SK-N-SH (cell line): ENCODE measurements around the gene BCAN. TPM values are rescaled to one million over a fixed set of nuclear protein-coding genes. Genes with fewer than 3 reads are reported as not detected.

Source experiments
- CTCF ChIA-PET: fragments of 300-600, 350-600 bp; formaldehyde crosslinking; extraction: SDS; loops from one replicate; lab custom pipeline; 2021; lab: Yijun Ruan, JAX
- POLR2A ChIA-PET: fragments of 350-600 bp; sonication (Branson Sonifier 250); formaldehyde crosslinking; extraction: SDS; loops from one replicate; lab custom pipeline; 2020; ENCODE audit warnings: antibody characterized with exemption, inconsistent platforms; lab: Yijun Ruan, JAX
- DNase-seq: peaks from one replicate; pipeline ENCODE4 v3.0.0; 2012
- H2AFZ ChIP-seq: fragments of 200-600 bp; sonication (generic); 2 replicates; pipeline ENCODE4 v1.8.1; 2016; ENCODE audit warnings: antibody characterized with exemption, mild to moderate bottlenecking, low read depth
- H3F3A ChIP-seq: fragments of 200-600 bp; sonication (generic); replicated peaks from 2 replicates; pipeline ENCODE3; 2016; ENCODE audit warnings: antibody characterized with exemption, mild to moderate bottlenecking; ENCODE audit not compliant: insufficient read depth
- H3K27ac ChIP-seq, 2 experiments: fragments of 200-500 bp in 1 of 2; fragments of 200-600 bp in 1 of 2; sonication (Bioruptor generic) in 1 of 2; sonication (generic), shearing (Covaris generic) in 1 of 2; 2 replicates each; pipeline versions ENCODE4 v1.5.1 to v1.6.1; 2014 to 2016; ENCODE audit warnings: low read depth in 2 of 2, inconsistent platforms in 1 of 2, low read length in 1 of 2, mild to moderate bottlenecking in 1 of 2, mixed read lengths in 1 of 2
- H3K27me3 ChIP-seq: fragments of 200-600 bp; sonication (generic), shearing (Covaris generic); 2 replicates; pipeline ENCODE4 v1.6.1; 2016; ENCODE audit warnings: mixed run types; ENCODE audit not compliant: insufficient read depth
- H3K36me3 ChIP-seq, 2 experiments: fragments of 200-500 bp in 1 of 2; fragments of 200-600 bp in 1 of 2; sonication (Bioruptor generic) in 1 of 2; sonication (generic) in 1 of 2; replicated peaks in 1 of 2; 2 replicates each; pipeline versions ENCODE3 to v1.5.1; 2014 to 2016; ENCODE audit warnings: low read length in 1 of 2, mild to moderate bottlenecking in 1 of 2; ENCODE audit not compliant: insufficient read depth in 2 of 2, control insufficient read depth in 1 of 2
- H3K4me1 ChIP-seq, 2 experiments: fragments of 200-500 bp in 1 of 2; fragments of 200-600 bp in 1 of 2; sonication (Bioruptor generic) in 1 of 2; sonication (generic), shearing (Covaris generic) in 1 of 2; 2 replicates each; pipeline versions ENCODE4 v1.5.1 to v1.6.1; 2014 to 2016; ENCODE audit warnings: low read depth in 1 of 2, low read length in 1 of 2, mixed run types in 1 of 2; ENCODE audit not compliant: insufficient read depth in 2 of 2, control insufficient read depth in 1 of 2
- H3K4me2 ChIP-seq: fragments of 200-600 bp; sonication (generic), shearing (Covaris generic); 2 replicates; pipeline ENCODE4 v1.6.1; 2017; ENCODE audit warnings: mixed run types
- H3K4me3 ChIP-seq, 2 experiments: fragments of 200-500 bp in 1 of 2; fragments of 200-600 bp in 1 of 2; sonication (Bioruptor generic) in 1 of 2; sonication (generic), shearing (Covaris generic) in 1 of 2; 2 replicates each; pipeline versions ENCODE4 v1.5.1 to v1.8.1; 2014 to 2016; ENCODE audit warnings: low read depth in 2 of 2, inconsistent platforms in 1 of 2, low read length in 1 of 2, mild to moderate bottlenecking in 1 of 2, mixed read lengths in 1 of 2, moderate library complexity in 1 of 2
- H3K79me2 ChIP-seq: fragments of 200-600 bp; sonication (generic); 2 replicates; pipeline ENCODE4 v1.8.1; 2017; ENCODE audit warnings: mild to moderate bottlenecking; ENCODE audit not compliant: insufficient read depth
- H3K9ac ChIP-seq: fragments of 200-600 bp; sonication (generic); 2 replicates; pipeline ENCODE4 v1.6.1; 2017; ENCODE audit warnings: mixed run types
- H3K9me2 ChIP-seq: fragments of 200-600 bp; sonication (generic); 2 replicates; pipeline ENCODE4 v1.6.1; 2017; ENCODE audit warnings: mixed run types
- H3K9me3 ChIP-seq: fragments of 200-600 bp; sonication (generic); 2 replicates; pipeline ENCODE4 v1.6.1; 2017; ENCODE audit warnings: mixed run types, mild to moderate bottlenecking, moderate library complexity
- H4K20me1 ChIP-seq: fragments of 200-600 bp; sonication (generic); 2 replicates; pipeline ENCODE4 v1.6.1; 2017; ENCODE audit warnings: mild to moderate bottlenecking, mixed run types; ENCODE audit not compliant: insufficient read depth
- CHD2 ChIP-seq: fragments of 150-350 bp; IDR thresholded peaks from 2 replicates; pipeline ENCODE4 v1.6.1; 2018; ENCODE audit warnings: low read length; ENCODE audit not compliant: partially characterized antibody
- CTCF ChIP-seq: fragments of 200-600 bp; sonication (generic); IDR thresholded peaks from 2 replicates; pipeline ENCODE4 v1.6.1; 2017; ENCODE audit warnings: antibody characterized with exemption, mild to moderate bottlenecking, moderate library complexity
- ELF1 ChIP-seq: IDR thresholded peaks from 2 replicates; pipeline ENCODE4 v1.4.0; 2012
- EP300 ChIP-seq, 2 experiments: IDR thresholded peaks; 2 replicates each; pipeline versions ENCODE4 v1.4.0 to v1.6.1; 2012; ENCODE audit warnings: borderline replicate concordance in 1 of 2, low read depth in 1 of 2, low read length in 1 of 2
- FOXJ3 ChIP-seq: sonication (generic); formaldehyde crosslinking; IDR thresholded peaks from 2 replicates; pipeline ENCODE4 v1.5.1; 2020; ENCODE audit warnings: mild to moderate bottlenecking, missing genetic modification reagents
- FOXM1 ChIP-seq: IDR thresholded peaks from 2 replicates; pipeline ENCODE4 v1.4.0; 2012; ENCODE audit warnings: low read depth, mild to moderate bottlenecking
- GABPA ChIP-seq: IDR thresholded peaks from 2 replicates; pipeline ENCODE4 v1.4.0; 2012; ENCODE audit warnings: low read depth, mild to moderate bottlenecking
- NFIC ChIP-seq: IDR thresholded peaks from 2 replicates; pipeline ENCODE4 v1.4.0; 2012; ENCODE audit warnings: borderline replicate concordance
- POLR2AphosphoS5 ChIP-seq: IDR thresholded peaks from 2 replicates; pipeline ENCODE4 v1.6.1; 2012; ENCODE audit warnings: low read depth, low read length
- RAD21 ChIP-seq: IDR thresholded peaks from 2 replicates; pipeline ENCODE4 v1.6.1; 2012; ENCODE audit warnings: mild to moderate bottlenecking, low read length
- SIN3A ChIP-seq: IDR thresholded peaks from 2 replicates; pipeline ENCODE4 v1.6.1; 2012; ENCODE audit warnings: low read depth, mild to moderate bottlenecking, low read length, moderate library complexity, borderline replicate concordance
- SMC3 ChIP-seq: IDR thresholded peaks from 2 replicates; pipeline ENCODE4 v1.6.1; 2012; ENCODE audit warnings: low read depth, low read length, improper control_type of control experiment
- TCF12 ChIP-seq: IDR thresholded peaks from 2 replicates; pipeline ENCODE4 v1.4.0; 2012
- TEAD4 ChIP-seq: IDR thresholded peaks from 2 replicates; pipeline ENCODE4 v1.4.0; 2012; ENCODE audit warnings: mild to moderate bottlenecking, borderline replicate concordance; ENCODE audit not compliant: insufficient read depth
- WGBS: methylation state at CpG from one replicate; pipeline ENCODE4 v1.1.6; 2017; ENCODE audit warnings: low lambda C conversion rate; 5-methylcytosine and 5-hydroxymethylcytosine counted together
- polyA plus RNA-seq, 3 experiments: library from polyadenylated mRNA; depleted of rRNA; stranded (reverse); fragments of >200 nt; gene quantifications; 2 replicates each; pipeline ENCODE4 v1.2.3, GENCODE V29; 2012
- TF ChIP-seq, protein P1 (sequence below): IDR thresholded peaks from 2 replicates; pipeline ENCODE4 v1.4.0; 2012; ENCODE audit warnings: low read depth, borderline replicate concordance
- TF ChIP-seq, protein P2 (sequence below): IDR thresholded peaks from 2 replicates; pipeline ENCODE4; 2012
- TF ChIP-seq, protein P3 (sequence below): IDR thresholded peaks from 2 replicates; pipeline ENCODE4 v1.4.0; 2012; ENCODE audit warnings: low read depth

The BCAN gene
- polyA plus RNA-seq, 1 of the 3 experiments (the other 2 are of a cell fraction) = 0.25 TPM

DNA sequence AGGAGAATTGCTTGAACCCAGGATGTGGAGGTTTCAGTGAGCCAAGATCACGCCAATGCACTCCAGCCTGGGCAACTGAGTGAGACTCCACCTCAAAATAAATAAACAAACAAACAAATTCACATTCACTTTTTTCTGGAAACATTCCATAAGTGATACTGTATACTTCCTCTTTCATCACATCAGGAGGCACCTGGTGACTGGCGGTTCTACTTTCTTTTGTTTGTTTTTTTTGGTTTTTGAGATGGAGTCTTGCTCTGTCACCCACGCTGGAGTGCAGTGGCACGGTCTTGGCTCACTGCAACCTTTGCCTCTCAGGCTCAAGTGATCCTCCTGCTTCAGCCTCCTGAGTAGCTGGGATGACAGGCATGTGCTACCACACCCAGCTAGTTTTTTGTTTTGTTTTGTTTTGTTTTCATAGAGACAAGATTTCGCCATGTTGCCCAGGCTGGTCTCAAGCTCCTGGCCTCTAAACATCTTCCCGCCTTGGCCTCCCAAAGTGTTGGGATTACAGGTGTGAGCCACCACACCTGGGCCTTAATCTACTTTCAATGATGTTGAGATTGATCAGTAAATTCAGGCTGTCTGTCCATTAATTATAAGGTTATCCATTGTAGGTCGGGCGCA is 12.0 kb upstream of the BCAN start:
- H3K9ac ChIP-seq = no peak overlapping the region
- DNase-seq = no peak
- H2AFZ ChIP-seq = no peak overlapping the region
- peaks cover 0 to 5% of the 10 kb centered on the region in 2 experiments; a peak in 1 of 4 replicates for H3K4me1 ChIP-seq
- no peak overlapping the region for H3K4me3 ChIP-seq
- no peaks in the 10 kb centered on the region for H3K9me2 ChIP-seq
- POLR2A ChIA-PET = no interaction called here
- no peak overlapping the region for H3K27ac ChIP-seq
- CTCF ChIA-PET = interaction anchor here (0.8 to 9.7 kb wide), 7 partner anchors 10 to 96 kb away, joined by 3 to 244 read pairs (median 4); partner anchors contain the start of genes BCAN, HAPLN2 and NES
- WGBS = 70% methylated on average over 8 of the region's 8 CpGs
- H3K79me2 ChIP-seq = no peaks in the 10 kb centered on the region
- H3K36me3 ChIP-seq = no peaks in the 10 kb centered on the region
- no peaks in the 10 kb centered on the region for H3K9me3 ChIP-seq
- TF ChIP-seq POLR2AphosphoS5 (no peak), NFIC (no peak), SMC3 (no peak), RAD21 (no peak), CTCF (no peak), EP300 (IDR thresholded peaks at IDR 0.05; ENCODE audit: borderline replicate concordance in 1 of 2, low read depth in 1 of 2, low read length in 1 of 2) (no peak), SIN3A (no peak), TEAD4 (no peak), ELF1 (no peak), GABPA (no peak), TCF12 (no peak), CHD2 (no peak), FOXM1 (no peak), FOXJ3 (CRISPR knock-in tag) (no peak)
- TF ChIP-seq, protein P1, sequence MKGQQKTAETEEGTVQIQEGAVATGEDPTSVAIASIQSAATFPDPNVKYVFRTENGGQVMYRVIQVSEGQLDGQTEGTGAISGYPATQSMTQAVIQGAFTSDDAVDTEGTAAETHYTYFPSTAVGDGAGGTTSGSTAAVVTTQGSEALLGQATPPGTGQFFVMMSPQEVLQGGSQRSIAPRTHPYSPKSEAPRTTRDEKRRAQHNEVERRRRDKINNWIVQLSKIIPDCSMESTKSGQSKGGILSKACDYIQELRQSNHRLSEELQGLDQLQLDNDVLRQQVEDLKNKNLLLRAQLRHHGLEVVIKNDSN = no peak
- TF ChIP-seq, protein P2, sequence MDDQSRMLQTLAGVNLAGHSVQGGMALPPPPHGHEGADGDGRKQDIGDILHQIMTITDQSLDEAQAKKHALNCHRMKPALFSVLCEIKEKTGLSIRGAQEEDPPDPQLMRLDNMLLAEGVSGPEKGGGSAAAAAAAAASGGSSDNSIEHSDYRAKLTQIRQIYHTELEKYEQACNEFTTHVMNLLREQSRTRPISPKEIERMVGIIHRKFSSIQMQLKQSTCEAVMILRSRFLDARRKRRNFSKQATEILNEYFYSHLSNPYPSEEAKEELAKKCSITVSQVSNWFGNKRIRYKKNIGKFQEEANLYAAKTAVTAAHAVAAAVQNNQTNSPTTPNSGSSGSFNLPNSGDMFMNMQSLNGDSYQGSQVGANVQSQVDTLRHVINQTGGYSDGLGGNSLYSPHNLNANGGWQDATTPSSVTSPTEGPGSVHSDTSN = no peak
- TF ChIP-seq, protein P3, sequence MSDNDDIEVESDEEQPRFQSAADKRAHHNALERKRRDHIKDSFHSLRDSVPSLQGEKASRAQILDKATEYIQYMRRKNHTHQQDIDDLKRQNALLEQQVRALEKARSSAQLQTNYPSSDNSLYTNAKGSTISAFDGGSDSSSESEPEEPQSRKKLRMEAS = no peak
- no peak overlapping the region for H3K4me2 ChIP-seq
- peaks cover 5% of the 10 kb centered on the region for H3F3A ChIP-seq
- H4K20me1 ChIP-seq = no peaks in the 10 kb centered on the region
- H3K27me3 ChIP-seq = peaks cover 38% of the 10 kb centered on the region
